Mesothelial cell of epicardium (in vitro differentiated cells): ENCODE measurements around the gene ACOXL. TPM values are rescaled to one million over a fixed set of nuclear protein-coding genes. Genes with fewer than 3 reads are reported as not detected.

ENCODE experiments used
- DNase-seq, 2 experiments: peaks; one replicate each; pipeline ENCODE4 v3.0.0; 2021; ENCODE audit warnings: low spot score in 2 of 2; ENCODE audit not compliant: unreplicated experiment in 2 of 2
- H3K27ac Mint-ChIP-seq: 2 replicates; pipeline ENCODE4 v1.8.0; 2021; ENCODE audit warnings: mixed read lengths
- H3K27me3 Mint-ChIP-seq: 2 replicates; pipeline ENCODE4 v1.8.0; 2021; ENCODE audit warnings: low read depth, mixed read lengths
- H3K36me3 Mint-ChIP-seq: 2 replicates; pipeline ENCODE4 v1.8.0; 2021; ENCODE audit warnings: mixed read lengths
- H3K4me1 Mint-ChIP-seq: 2 replicates; pipeline ENCODE4 v1.8.0; 2021; ENCODE audit warnings: mixed read lengths
- H3K4me3 Mint-ChIP-seq: 2 replicates; pipeline ENCODE4 v1.8.0; 2021; ENCODE audit warnings: mild to moderate bottlenecking, moderate library complexity, mixed read lengths
- H3K9me3 Mint-ChIP-seq: 2 replicates; pipeline ENCODE4 v1.8.0; 2021; ENCODE audit warnings: mixed read lengths
- CTCF ChIP-seq: fragments of 200-600 bp; sonication (generic); IDR thresholded peaks from one replicate; pipeline ENCODE4 v1.5.0; 2021; ENCODE audit warnings: antibody characterized with exemption; ENCODE audit not compliant: unreplicated experiment
- total RNA-seq: library from RNA; stranded (reverse); gene quantifications from 3 replicates; pipeline ENCODE4 v1.2.1, GENCODE V29; 2021

ACOXL gene
- total RNA-seq, 1 donor from 2014 or later: 0.20 TPM

- Mint-ChIP-seq H3K27ac (no peak overlapping the region), H3K36me3 (no peaks in the 10 kb centered on the region), H3K9me3 (no peaks in the 10 kb centered on the region), H3K27me3 (peaks cover 58% of the 10 kb centered on the region), H3K4me1 (no peaks in the 10 kb centered on the region), H3K4me3 (no peak overlapping the region)
- no peak for TF ChIP-seq CTCF
- DNase-seq: no peak
Measured at GRCh38 chr2:110864731-110865130, 132.4 kb downstream of the ACOXL start.

GRCh38 chr2:110865188-110865587 is 132.8 kb downstream of the ACOXL start:
- DNase-seq: no peak
- Mint-ChIP-seq H3K4me1 (no peaks in the 10 kb centered on the region), H3K27ac (no peak overlapping the region), H3K27me3 (peaks cover 55% of the 10 kb centered on the region), H3K4me3 (no peak overlapping the region), H3K36me3 (no peaks in the 10 kb centered on the region), H3K9me3 (no peaks in the 10 kb centered on the region)
- TF ChIP-seq CTCF: no peak

- no peak for DNase-seq
- H3K36me3 Mint-ChIP-seq: no peaks in the 10 kb centered on the region
Measured at GRCh38 chr2:110866045-110866444, 133.7 kb downstream of the ACOXL start.

GRCh38 chr2:110866466-110866865 is 134.1 kb downstream of the ACOXL start:
- no peaks in the 10 kb centered on the region for H3K9me3 Mint-ChIP-seq
- peaks cover 44% of the 10 kb centered on the region for H3K27me3 Mint-ChIP-seq
- no peak for DNase-seq

More at GRCh38 chr2:110866045-110866444, 133.7 kb downstream of the ACOXL start:
- no peak overlapping the region for H3K4me3 Mint-ChIP-seq
- no peaks in the 10 kb centered on the region for H3K9me3 Mint-ChIP-seq
- peaks cover 48% of the 10 kb centered on the region for H3K27me3 Mint-ChIP-seq
- no peak for TF ChIP-seq CTCF
- no peak overlapping the region for H3K27ac Mint-ChIP-seq
- peaks cover 1% of the 10 kb centered on the region for H3K4me1 Mint-ChIP-seq

GRCh38 chr2:110867078-110867477 is 134.7 kb downstream of the ACOXL start:
- TF ChIP-seq CTCF: no peak
- Mint-ChIP-seq H3K36me3 (no peaks in the 10 kb centered on the region), H3K4me3 (no peak overlapping the region), H3K4me1 (peaks cover 5% of the 10 kb centered on the region), H3K9me3 (no peaks in the 10 kb centered on the region), H3K27ac (no peak overlapping the region), H3K27me3 (peaks cover 38% of the 10 kb centered on the region)
- no peak for DNase-seq

More at GRCh38 chr2:110866466-110866865, 134.1 kb downstream of the ACOXL start:
- H3K4me3 Mint-ChIP-seq: no peak overlapping the region
- no peak for TF ChIP-seq CTCF
- peaks cover 4% of the 10 kb centered on the region for H3K4me1 Mint-ChIP-seq
- no peak overlapping the region for H3K27ac Mint-ChIP-seq
- H3K36me3 Mint-ChIP-seq: no peaks in the 10 kb centered on the region

GRCh38 chr2:110868971-110869370 is 136.6 kb downstream of the ACOXL start:
- H3K4me1 Mint-ChIP-seq: peaks cover 5% of the 10 kb centered on the region
- no peak overlapping the region for H3K4me3 Mint-ChIP-seq
- no peaks in the 10 kb centered on the region for H3K9me3 Mint-ChIP-seq
- H3K27ac Mint-ChIP-seq: no peak overlapping the region
- H3K27me3 Mint-ChIP-seq: peaks cover 35% of the 10 kb centered on the region
- TF ChIP-seq CTCF: no peak
- no peak for DNase-seq
- H3K36me3 Mint-ChIP-seq: no peaks in the 10 kb centered on the region
